Thoracic aorta (tissue), 2 donors: ENCODE data around the gene PLA2G6. TPM values are rescaled to one million over a fixed set of nuclear protein-coding genes. Genes with fewer than 3 reads are reported as not detected.
"Not testable (repeated sequence)": the region's sequence is repeated elsewhere in the genome, so short reads cannot be mapped to it uniquely, and the experiment has no call there.

ENCODE experiments used
- ATAC-seq: fragments of 150-250 bp; one replicate; pipeline ENCODE4 v1.8.0; 2017; ENCODE audit warnings: low read depth; ENCODE audit not compliant: insufficient number of reproducible peaks, low FRiP score
- DNase-seq: peaks from one replicate; pipeline ENCODE4 v3.0.0-alpha.2; 2020; ENCODE audit warnings: low spot score
- H3K27ac ChIP-seq, 2 donors: fragments of 200-600 bp; sonication (generic); 1 replicate in 1 of 2; 2 replicates in 1 of 2; pipeline ENCODE4 v1.5.1; 2016; ENCODE audit warnings: mild to moderate bottlenecking in 2 of 2, moderate library complexity in 2 of 2
- H3K27me3 ChIP-seq: fragments of 200-600 bp; sonication (generic); replicated peaks from 2 replicates; pipeline ENCODE4 v1.6.0; 2016; ENCODE audit warnings: mild to moderate bottlenecking; ENCODE audit not compliant: insufficient read depth
- H3K36me3 ChIP-seq: fragments of 200-600 bp; sonication (generic); one replicate; pipeline ENCODE4 v1.5.1; 2016
- H3K4me1 ChIP-seq, 2 donors: fragments of 200-600 bp; sonication (generic); 1 replicate in 1 of 2; 2 replicates in 1 of 2; pipeline versions ENCODE4 v1.5.1 to v1.6.0; 2016; ENCODE audit warnings: low read depth in 2 of 2, mild to moderate bottlenecking in 1 of 2; ENCODE audit not compliant: control insufficient read depth in 1 of 2
- H3K4me3 ChIP-seq: fragments of 200-600 bp; sonication (generic); 2 replicates; pipeline ENCODE4 v1.5.1; 2016; ENCODE audit warnings: mild to moderate bottlenecking
- H3K9me3 ChIP-seq: fragments of 200-600 bp; sonication (generic); 2 replicates; pipeline ENCODE4 v1.5.1; 2016
- CTCF ChIP-seq: fragments of 200-600 bp; sonication (generic); IDR thresholded peaks from one replicate; pipeline ENCODE4 v1.5.1; 2019; ENCODE audit warnings: antibody characterized with exemption
- total RNA-seq, 2 donors: library from RNA; depleted of rRNA; stranded (reverse); fragments of >200 nt; gene quantifications; one replicate each; pipeline versions ENCODE4 v1.1.0 to v1.2.3, GENCODE V29; 2016

PLA2G6 gene
- total RNA-seq, 2 donors from 2014 or later, result 27.4 to 50.4 TPM

- Histone ChIP-seq H3K4me1 (peaks cover 12 to 28% of the 10 kb centered on the region in 2 donors), H3K36me3 (no peaks in the 10 kb centered on the region), H3K9me3 (no peaks in the 10 kb centered on the region), H3K27ac (peak overlapping the region in 1 of 2 donors; percentile 26), H3K27me3 (no peaks in the 10 kb centered on the region), H3K4me3 (peak overlapping the region; percentile 70)
- peak; percentile 16 for TF ChIP-seq CTCF
- ATAC-seq (no peak), DNase-seq (no peak)
These were observed 100.6 kb downstream of the PLA2G6 start for GRCh38 chr22:38080850-38081635.

- no peak overlapping the region for H3K27ac ChIP-seq
- no peaks in the 10 kb centered on the region for H3K27me3 ChIP-seq
- no peak for TF ChIP-seq CTCF
- no peak for ATAC-seq
- DNase-seq, result no peak
- H3K36me3 ChIP-seq, result no peaks in the 10 kb centered on the region
- H3K9me3 ChIP-seq, result no peaks in the 10 kb centered on the region
- peak overlapping the region; percentile 70 for H3K4me3 ChIP-seq
- H3K4me1 ChIP-seq, result peaks cover 12 to 28% of the 10 kb centered on the region in 2 donors
These were observed 101.2 kb downstream of the PLA2G6 start for GRCh38 chr22:38080474-38080849.

- TF ChIP-seq CTCF, result no peak
- DNase-seq (no peak), ATAC-seq (no peak)
- Histone ChIP-seq H3K4me3 (no peak overlapping the region), H3K4me1 (peaks cover 12 to 28% of the 10 kb centered on the region in 2 donors), H3K27ac (no peak overlapping the region), H3K9me3 (no peaks in the 10 kb centered on the region), H3K27me3 (no peaks in the 10 kb centered on the region), H3K36me3 (peaks cover 6% of the 10 kb centered on the region)
These were observed 101.8 kb downstream of the PLA2G6 start for GRCh38 chr22:38079804-38080203.

GRCh38 chr22:38079208-38079607, 102.4 kb downstream of the PLA2G6 start:
- not testable (repeated sequence) for DNase-seq, H3K27me3 ChIP-seq, H3K27ac ChIP-seq, H3K9me3 ChIP-seq, H3K4me3 ChIP-seq, ATAC-seq
- Histone ChIP-seq H3K36me3 (peaks cover 12% of the 10 kb centered on the region), H3K4me1 (peaks cover 12 to 28% of the 10 kb centered on the region in 2 donors)

GRCh38 chr22:38078046-38078840, 103.4 kb downstream of the PLA2G6 start:
- Histone ChIP-seq H3K4me3 (no peak overlapping the region), H3K36me3 (peaks cover 18% of the 10 kb centered on the region), H3K4me1 (peaks cover 12 to 22% of the 10 kb centered on the region in 2 donors), H3K9me3 (no peaks in the 10 kb centered on the region), H3K27me3 (no peaks in the 10 kb centered on the region), H3K27ac (no peak overlapping the region)
- DNase-seq (no peak), ATAC-seq (no peak)
- TF ChIP-seq CTCF, result no peak
